ENCODE data around the gene ABCA12. TPM values are rescaled to one million over a fixed set of nuclear protein-coding genes. Genes with fewer than 3 reads are reported as not detected.

ABCA12 gene
- total RNA-seq, result not detected in 2 replicates

DNA sequence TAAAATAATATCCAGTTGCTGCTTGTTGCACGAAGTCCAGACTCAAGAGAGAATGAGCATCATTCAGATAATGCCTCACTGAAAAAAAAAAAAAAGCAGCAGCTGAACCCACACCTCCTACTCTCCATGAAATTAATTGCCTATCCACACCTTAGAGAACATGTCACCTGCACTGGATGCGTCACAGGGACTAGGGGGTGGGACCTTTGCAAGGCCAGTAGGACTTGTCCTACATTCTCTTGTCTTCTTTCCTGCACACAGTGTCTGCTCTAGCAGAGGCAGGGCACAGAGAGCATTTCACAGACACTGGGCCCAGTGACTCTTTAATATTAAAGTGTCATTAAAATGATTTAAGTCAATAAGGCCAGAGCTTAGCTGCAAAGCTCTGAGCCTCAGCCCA is at the start of gene ABCA12:
Gene ABCA12 (minus strand): TSS at position 148 of the 400 bp plus-strand sequence. CDS start 418 bp downstream, outside the sequence.

Other genes with a start within 250 kb of the ABCA12 start
- gene ATIC, start 173.4 kb upstream of the ABCA12 start, total RNA-seq, result 11.4 and 38.2 TPM in 2 replicates

Measured in cardiac atrium fibroblast (primary cell).